Testis (tissue), 3 donors: ENCODE measurements around the gene LRTM2. TPM values are rescaled to one million over a fixed set of nuclear protein-coding genes. Genes with fewer than 3 reads are reported as not detected.

Experiments used
- DNase-seq: peaks from one replicate; pipeline ENCODE4 v3.0.0-alpha.2; 2019
- H3K27ac ChIP-seq, 2 donors: fragments of 200-600 bp; sonication (generic); one replicate each; pipeline ENCODE4 v1.5.1; 2019
- H3K27me3 ChIP-seq: fragments of 200-600 bp; sonication (generic); one replicate; pipeline ENCODE4 v1.5.1; 2019
- H3K36me3 ChIP-seq: fragments of 200-600 bp; sonication (generic); one replicate; pipeline ENCODE4 v1.5.1; 2017; ENCODE audit warnings: low read depth; ENCODE audit errors: missing control alignments
- H3K4me1 ChIP-seq: fragments of 200-600 bp; sonication (generic); one replicate; pipeline ENCODE4 v1.5.1; 2019
- H3K4me3 ChIP-seq, 2 donors: fragments of 200-600 bp; sonication (generic); one replicate each; pipeline ENCODE4 v1.5.1; 2017 to 2019
- H3K9me3 ChIP-seq: fragments of 200-600 bp; sonication (generic); one replicate; pipeline ENCODE4 v1.5.1; 2017
- CTCF ChIP-seq, 3 experiments: fragments of 450-650 bp in 2 of 3; fragments of 200-600 bp in 1 of 3; sonication (generic) in 1 of 3; IDR thresholded peaks; one replicate each; pipeline ENCODE4 v1.5.1; 2016 to 2019; ENCODE audit warnings: antibody characterized with exemption in 3 of 3, mild to moderate bottlenecking in 2 of 3, moderate library complexity in 1 of 3
- POLR2A ChIP-seq: fragments of 450-650 bp; IDR thresholded peaks from one replicate; pipeline ENCODE4 v1.6.1; 2017; ENCODE audit warnings: antibody characterized with exemption, mild to moderate bottlenecking, moderate library complexity
- WGBS, 2 donors: methylation state at CpG; one replicate each; pipeline ENCODE4 v1.1.5; 2018; 5-methylcytosine and 5-hydroxymethylcytosine counted together
- intact Hi-C: fragments of 100-400 bp; cut with DNase I; formaldehyde crosslinking; loops from one replicate; pipeline ENCODE4 v1.15.1; 2023; ENCODE audit warnings: low total_unique reads
- polyA plus RNA-seq: library from polyadenylated mRNA; stranded (reverse); fragments of 350-450 nt; fragmentation: Illumina TruSeq; extraction: RNeasy Lipid Tissue Mini Kit (QIAGEN cat#74804); gene quantifications from one replicate; pipeline ENCODE4 v1.2.3, GENCODE V29; 2014; ENCODE audit warnings: low read depth, low replicate concordance; ENCODE audit not compliant: insufficient read depth
- total RNA-seq, 2 donors: library from RNA; depleted of rRNA; stranded (reverse); fragments of >200 nt; gene quantifications; one replicate each; pipeline ENCODE4 v1.2.3, GENCODE V29; 2016

LRTM2 gene
- total and polyA plus RNA-seq, 3 donors from 2014 or later, result 0.39 to 0.96 (median 0.43) TPM

- Histone ChIP-seq H3K27me3 (no peaks in the 10 kb centered on the region), H3K9me3 (no peaks in the 10 kb centered on the region), H3K27ac (no peak overlapping the region), H3K4me3 (no peak overlapping the region), H3K4me1 (no peaks in the 10 kb centered on the region), H3K36me3 (no peaks in the 10 kb centered on the region)
- TF ChIP-seq CTCF (IDR thresholded peaks at IDR 0.05), result no peak
- no peak for TF ChIP-seq POLR2A
- DNase-seq, result no peak
- 80 to 81% methylated on average over 17 of the region's 17 CpGs for WGBS, 2 donors
- intact Hi-C loops, result no loop called here
These were observed 12.6 kb downstream of the LRTM2 start for GRCh38 chr12:1832801-1833595.

- H3K4me3 ChIP-seq, result no peak overlapping the region
- H3K27ac ChIP-seq, result no peak overlapping the region
- intact Hi-C loops, result no loop called here
- no peaks in the 10 kb centered on the region for H3K4me1 ChIP-seq
- no peak for DNase-seq
- H3K9me3 ChIP-seq, result no peaks in the 10 kb centered on the region
- no peak for TF ChIP-seq POLR2A
- no peak for TF ChIP-seq CTCF (IDR thresholded peaks at IDR 0.05)
- no peaks in the 10 kb centered on the region for H3K27me3 ChIP-seq
- 80 to 91% methylated on average over 10 of the region's 10 CpGs for WGBS, 2 donors
- H3K36me3 ChIP-seq, result no peaks in the 10 kb centered on the region
These were observed 13.2 kb downstream of the LRTM2 start for GRCh38 chr12:1833596-1834028.

DNA sequence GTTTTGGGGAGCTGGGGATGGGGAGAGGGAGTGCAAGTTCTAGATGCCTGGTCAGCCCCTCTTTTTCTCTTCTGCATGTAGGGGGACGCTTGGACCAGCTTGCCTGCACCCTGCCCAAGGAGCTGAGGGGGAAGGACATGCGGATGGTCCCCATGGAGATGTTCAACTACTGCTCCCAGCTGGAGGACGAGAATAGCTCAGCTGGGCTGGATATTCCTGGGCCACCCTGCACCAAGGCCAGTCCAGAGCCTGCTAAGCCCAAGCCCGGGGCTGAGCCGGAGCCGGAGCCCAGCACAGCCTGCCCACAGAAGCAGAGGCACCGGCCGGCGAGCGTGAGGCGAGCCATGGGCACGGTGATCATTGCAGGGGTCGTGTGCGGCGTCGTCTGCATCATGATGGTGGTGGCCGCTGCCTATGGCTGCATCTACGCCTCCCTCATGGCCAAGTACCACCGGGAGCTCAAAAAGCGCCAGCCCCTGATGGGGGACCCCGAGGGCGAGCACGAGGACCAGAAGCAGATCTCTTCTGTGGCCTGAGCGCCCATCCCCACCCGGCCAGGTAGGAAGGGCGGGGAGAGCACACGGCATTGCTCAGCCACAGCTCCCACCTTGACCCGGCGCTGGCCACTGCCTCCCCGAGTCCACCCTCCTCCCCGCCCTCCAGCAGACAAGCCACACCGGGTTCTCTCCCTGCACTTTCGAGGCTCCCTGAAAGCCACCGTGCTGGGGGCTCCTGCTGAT, 14.0 kb downstream of the LRTM2 start:
- Histone ChIP-seq H3K27me3 (no peaks in the 10 kb centered on the region), H3K27ac (no peak overlapping the region), H3K9me3 (no peaks in the 10 kb centered on the region), H3K4me1 (no peaks in the 10 kb centered on the region), H3K36me3 (no peaks in the 10 kb centered on the region), H3K4me3 (no peak overlapping the region)
- 74 to 91% methylated on average over 6 to 34 of the region's 34 CpGs for WGBS, 2 donors
- intact Hi-C loops, result no loop called here
- TF ChIP-seq CTCF (IDR thresholded peaks at IDR 0.05), result no peak
- TF ChIP-seq POLR2A, result no peak
- no peak for DNase-seq

GRCh38 chr12:1835211-1836131, 15.1 kb downstream of the LRTM2 start:
- Histone ChIP-seq H3K9me3 (no peaks in the 10 kb centered on the region), H3K27me3 (no peaks in the 10 kb centered on the region), H3K4me1 (no peaks in the 10 kb centered on the region), H3K4me3 (no peak overlapping the region), H3K36me3 (no peaks in the 10 kb centered on the region), H3K27ac (no peak overlapping the region)
- intact Hi-C loops, result no loop called here
- no peak for DNase-seq
- WGBS, 2 donors, result 85 to 92% methylated on average over 14 to 22 of the region's 22 CpGs
- no peak for TF ChIP-seq CTCF (IDR thresholded peaks at IDR 0.05)
- no peak for TF ChIP-seq POLR2A
